ENCODE measurements around the gene ERVK3-1. TPM values are rescaled to one million over a fixed set of nuclear protein-coding genes. Genes with fewer than 3 reads are reported as not detected.
A peak's percentile ranks its signal among the peaks of the same experiment; 100 is the strongest.

Gene ERVK3-1
- total RNA-seq, 1 donor from 2014 or later = 36.2 TPM

DNA sequence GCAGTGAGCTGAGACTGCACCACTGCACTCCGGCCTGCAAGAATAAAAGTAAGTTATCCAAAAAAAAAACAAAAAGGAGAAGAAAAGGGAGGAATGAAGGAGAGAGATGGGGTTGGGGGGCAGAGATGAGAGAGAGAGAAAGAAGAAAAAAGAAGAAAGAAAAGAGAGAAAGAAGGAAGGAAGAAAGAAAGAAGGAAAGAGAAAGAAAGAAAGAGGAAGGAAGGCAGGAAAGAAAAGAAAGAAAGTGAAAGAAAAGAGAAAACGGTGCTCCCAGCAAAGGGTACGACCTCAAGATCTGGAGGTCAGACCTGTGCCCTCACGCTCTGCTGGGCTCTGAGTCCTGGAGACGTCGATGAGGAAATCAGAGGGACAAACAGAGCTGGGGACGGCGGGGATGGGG lies 44.4 kb downstream of the ERVK3-1 start:
- TF ChIP-seq, protein P1, sequence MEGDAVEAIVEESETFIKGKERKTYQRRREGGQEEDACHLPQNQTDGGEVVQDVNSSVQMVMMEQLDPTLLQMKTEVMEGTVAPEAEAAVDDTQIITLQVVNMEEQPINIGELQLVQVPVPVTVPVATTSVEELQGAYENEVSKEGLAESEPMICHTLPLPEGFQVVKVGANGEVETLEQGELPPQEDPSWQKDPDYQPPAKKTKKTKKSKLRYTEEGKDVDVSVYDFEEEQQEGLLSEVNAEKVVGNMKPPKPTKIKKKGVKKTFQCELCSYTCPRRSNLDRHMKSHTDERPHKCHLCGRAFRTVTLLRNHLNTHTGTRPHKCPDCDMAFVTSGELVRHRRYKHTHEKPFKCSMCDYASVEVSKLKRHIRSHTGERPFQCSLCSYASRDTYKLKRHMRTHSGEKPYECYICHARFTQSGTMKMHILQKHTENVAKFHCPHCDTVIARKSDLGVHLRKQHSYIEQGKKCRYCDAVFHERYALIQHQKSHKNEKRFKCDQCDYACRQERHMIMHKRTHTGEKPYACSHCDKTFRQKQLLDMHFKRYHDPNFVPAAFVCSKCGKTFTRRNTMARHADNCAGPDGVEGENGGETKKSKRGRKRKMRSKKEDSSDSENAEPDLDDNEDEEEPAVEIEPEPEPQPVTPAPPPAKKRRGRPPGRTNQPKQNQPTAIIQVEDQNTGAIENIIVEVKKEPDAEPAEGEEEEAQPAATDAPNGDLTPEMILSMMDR (IDR thresholded peaks at IDR 0.05) = no peak
- no peaks in the 10 kb centered on the region for H3K27me3 Mint-ChIP-seq (ENCODE audit: unreplicated experiment)
- H3K36me3 Mint-ChIP-seq (ENCODE audit: unreplicated experiment) = peaks cover 13% of the 10 kb centered on the region
- peak overlapping the region; percentile 23 for H3K27ac Mint-ChIP-seq (ENCODE audit: unreplicated experiment)
- H3K4me3 Mint-ChIP-seq (ENCODE audit: unreplicated experiment) = no peak overlapping the region
- DNase-seq (ENCODE audit: extremely low spot score, unreplicated experiment) = no peak
- peaks cover 32% of the 10 kb centered on the region for H3K4me1 Mint-ChIP-seq (ENCODE audit: unreplicated experiment)
- H3K9me3 Mint-ChIP-seq (ENCODE audit: unreplicated experiment) = no peaks in the 10 kb centered on the region

DNA sequence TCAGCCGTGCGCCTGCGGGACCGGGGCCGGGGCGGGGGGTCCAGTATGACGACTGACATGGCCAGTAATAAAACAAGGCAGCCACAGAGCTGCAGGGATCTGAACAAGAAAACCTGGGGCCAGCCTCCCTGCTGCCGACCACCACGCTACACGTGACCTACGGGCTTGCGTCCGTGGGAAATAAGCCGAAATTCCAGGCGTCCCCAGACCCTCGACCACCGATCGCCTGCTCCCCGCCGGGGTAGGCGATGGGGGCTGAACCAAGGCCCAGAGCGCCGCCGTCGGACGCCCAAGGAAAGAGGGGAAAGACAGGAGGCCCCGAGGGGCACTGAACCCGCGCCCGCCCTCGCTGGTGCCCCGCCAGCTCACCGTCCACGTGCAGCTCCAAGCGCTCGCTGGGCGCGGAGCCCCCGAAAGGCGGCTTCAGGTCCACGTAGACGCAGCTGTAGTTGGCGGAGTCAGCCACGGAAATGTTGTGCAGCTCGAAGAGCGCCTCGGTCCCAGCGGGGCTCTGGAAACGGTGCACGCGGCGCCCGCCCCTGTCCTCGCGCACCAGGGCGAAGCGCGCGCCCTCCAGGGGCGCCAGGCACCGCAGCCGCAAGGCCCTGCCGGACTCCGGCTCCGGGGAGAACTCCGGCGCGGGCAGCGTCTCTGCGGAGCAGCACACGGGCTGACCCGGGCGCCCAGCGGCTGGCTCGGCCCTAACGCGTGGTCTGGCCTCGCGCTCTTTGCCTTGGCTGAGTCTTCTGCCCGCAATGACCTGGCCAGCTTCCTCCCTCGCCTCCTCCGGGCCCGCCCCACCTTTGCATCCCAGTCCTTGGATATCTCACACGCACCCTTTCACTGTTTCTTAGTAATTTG lies 45.1 kb downstream of the ERVK3-1 start:
- no peak for DNase-seq (ENCODE audit: extremely low spot score, unreplicated experiment)
- Mint-ChIP-seq H3K4me1 (ENCODE audit: unreplicated experiment) (peaks cover 29% of the 10 kb centered on the region), H3K4me3 (ENCODE audit: unreplicated experiment) (no peak overlapping the region), H3K9me3 (ENCODE audit: unreplicated experiment) (no peaks in the 10 kb centered on the region), H3K27me3 (ENCODE audit: unreplicated experiment) (no peaks in the 10 kb centered on the region), H3K27ac (ENCODE audit: unreplicated experiment) (no peak overlapping the region), H3K36me3 (ENCODE audit: unreplicated experiment) (peaks cover 10% of the 10 kb centered on the region)
- TF ChIP-seq, protein P1 (IDR thresholded peaks at IDR 0.05) = no peak

DNA sequence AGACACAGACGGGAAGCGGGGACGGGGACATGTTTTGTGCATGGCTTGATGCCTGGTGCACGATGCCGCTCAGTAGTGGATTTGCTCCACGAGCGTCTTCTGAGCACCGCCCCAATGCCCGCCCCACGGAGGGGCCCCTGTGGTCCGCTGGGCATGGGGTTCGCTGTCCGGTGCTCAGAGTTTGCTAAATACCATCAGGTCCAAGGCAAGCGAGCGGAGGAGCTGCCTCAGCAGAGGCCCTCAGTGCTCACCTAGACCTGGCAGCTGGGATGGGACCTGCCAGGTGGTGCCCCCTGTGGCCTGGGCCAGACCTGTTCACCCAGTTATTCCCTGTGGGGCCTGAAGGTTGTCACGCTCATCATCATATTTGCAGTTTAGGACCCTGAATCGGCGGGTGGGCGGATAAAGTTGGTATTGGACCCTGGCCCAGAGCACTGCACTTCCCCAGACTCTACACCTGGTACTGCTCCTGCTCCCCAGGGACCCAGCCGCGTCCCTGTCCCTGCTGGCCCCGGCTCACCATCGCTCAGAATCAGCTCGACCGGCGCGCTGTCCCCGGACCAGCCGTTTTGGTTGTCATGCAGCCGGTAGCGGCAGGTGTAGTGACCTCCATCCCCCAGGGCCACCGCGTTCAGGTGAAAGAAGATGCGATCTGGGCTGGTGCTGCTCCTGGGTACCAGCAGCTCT lies 45.8 kb downstream of the ERVK3-1 start:
- H3K27me3 Mint-ChIP-seq (ENCODE audit: unreplicated experiment) = no peaks in the 10 kb centered on the region
- no peaks in the 10 kb centered on the region for H3K9me3 Mint-ChIP-seq (ENCODE audit: unreplicated experiment)
- TF ChIP-seq, protein P1 (IDR thresholded peaks at IDR 0.05) = no peak
- peaks cover 22% of the 10 kb centered on the region for H3K4me1 Mint-ChIP-seq (ENCODE audit: unreplicated experiment)
- peaks cover 10% of the 10 kb centered on the region for H3K36me3 Mint-ChIP-seq (ENCODE audit: unreplicated experiment)
- DNase-seq (ENCODE audit: extremely low spot score, unreplicated experiment) = no peak
- no peak overlapping the region for H3K27ac Mint-ChIP-seq (ENCODE audit: unreplicated experiment)
- H3K4me3 Mint-ChIP-seq (ENCODE audit: unreplicated experiment) = no peak overlapping the region

DNA sequence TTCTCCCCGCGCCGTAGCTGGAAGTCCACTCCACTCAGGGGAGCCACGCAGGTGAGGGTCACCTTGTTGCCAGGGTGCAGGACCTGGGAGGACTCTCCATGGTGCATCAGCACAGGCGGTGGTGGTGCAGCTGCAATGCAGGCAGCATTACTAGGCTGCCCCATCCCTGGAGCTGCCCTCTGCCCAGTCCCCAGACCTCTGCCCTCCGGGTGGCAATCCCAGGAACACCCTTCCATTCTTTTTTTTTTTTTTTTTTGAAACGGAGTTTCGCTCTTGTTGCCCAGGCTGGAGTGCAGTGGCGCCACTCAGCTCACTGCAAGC lies 46.3 kb downstream of the ERVK3-1 start:
- Mint-ChIP-seq H3K27me3 (ENCODE audit: unreplicated experiment) (no peaks in the 10 kb centered on the region), H3K4me3 (ENCODE audit: unreplicated experiment) (no peak overlapping the region), H3K4me1 (ENCODE audit: unreplicated experiment) (peaks cover 18% of the 10 kb centered on the region), H3K9me3 (ENCODE audit: unreplicated experiment) (no peaks in the 10 kb centered on the region), H3K36me3 (ENCODE audit: unreplicated experiment) (peaks cover 10% of the 10 kb centered on the region), H3K27ac (ENCODE audit: unreplicated experiment) (no peak overlapping the region)
- TF ChIP-seq, protein P1 (IDR thresholded peaks at IDR 0.05) = no peak
- DNase-seq (ENCODE audit: extremely low spot score, unreplicated experiment) = no peak

Measured in osteocyte (in vitro differentiated cells).